ENCODE results near the gene SOX18.
"Not testable (repeated sequence)": the region's sequence is repeated elsewhere in the genome, so short reads cannot be mapped to it uniquely, and the experiment has no call there.

Gene SOX18

GRCh38 chr20:64023361-64024140 is 25.9 kb downstream of the SOX18 start:
- no peak for DNase-seq (ENCODE audit: low spot score)

- no peak for DNase-seq (ENCODE audit: low spot score)
These were observed 26.6 kb downstream of the SOX18 start for GRCh38 chr20:64022671-64023360.

- no peak for DNase-seq (ENCODE audit: low spot score)
These were observed 28.1 kb downstream of the SOX18 start for GRCh38 chr20:64021124-64021975.

- no peak for DNase-seq (ENCODE audit: low spot score)
These were observed 33.8 kb downstream of the SOX18 start for GRCh38 chr20:64015635-64016034.

- not testable (repeated sequence) for DNase-seq (ENCODE audit: low spot score)
These were observed 36.9 kb downstream of the SOX18 start for GRCh38 chr20:64012385-64013154.

- no peak for DNase-seq (ENCODE audit: low spot score)
These were observed 38.1 kb downstream of the SOX18 start for GRCh38 chr20:64011366-64011779.

- no peak for DNase-seq (ENCODE audit: low spot score)
These were observed 38.7 kb downstream of the SOX18 start for GRCh38 chr20:64010711-64011237.

- no peak for DNase-seq (ENCODE audit: low spot score)
These were observed 39.5 kb downstream of the SOX18 start for GRCh38 chr20:64009811-64010387.

- no peak for DNase-seq (ENCODE audit: low spot score)
These were observed 42.5 kb downstream of the SOX18 start for GRCh38 chr20:64006902-64007301.

GRCh38 chr20:64006490-64006889 is 42.9 kb downstream of the SOX18 start:
- no peak for DNase-seq (ENCODE audit: low spot score)

GRCh38 chr20:64005394-64005793 is 44.0 kb downstream of the SOX18 start:
- no peak for DNase-seq (ENCODE audit: low spot score)

- no peak for DNase-seq (ENCODE audit: low spot score)
These were observed 45.3 kb downstream of the SOX18 start for GRCh38 chr20:64003960-64004725.

GRCh38 chr20:64001607-64002011 is 47.8 kb downstream of the SOX18 start:
- no peak for DNase-seq (ENCODE audit: low spot score)

- no peak for DNase-seq (ENCODE audit: low spot score)
These were observed 48.5 kb downstream of the SOX18 start for GRCh38 chr20:64000906-64001305.

Data from left forelimb (tissue), 1 donor.